ENCODE data around the gene TBC1D16. TPM values are rescaled to one million over a fixed set of nuclear protein-coding genes. Genes with fewer than 3 reads are reported as not detected.

TBC1D16 gene
- total RNA-seq, 1 experiment from 2014 or later = 96.1 TPM

GRCh38 chr17:79944251-79944812, 91.3 kb downstream of the TBC1D16 start (continued):
- TF ChIP-seq ZNF532 (CRISPR knock-in tag; IDR thresholded peaks at IDR 0.05; ENCODE audit: borderline replicate concordance) = no peak

- Mint-ChIP-seq H3K4me3 (no peak overlapping the region), H3K27ac (peak overlapping the region; percentile 89), H3K36me3 (peaks cover 35% of the 10 kb centered on the region), H3K27me3 (ENCODE audit: low read depth) (no peaks in the 10 kb centered on the region), H3K4me1 (peaks cover 20% of the 10 kb centered on the region), H3K9me3 (no peaks in the 10 kb centered on the region)
- TF ChIP-seq KAT7 (CRISPR knock-in tag; IDR thresholded peaks at IDR 0.05; ENCODE audit: borderline replicate concordance) (no peak), ERG (CRISPR knock-in tag; IDR thresholded peaks at IDR 0.05) (no peak), CBFB (CRISPR knock-in tag; IDR thresholded peaks at IDR 0.05; ENCODE audit: low read depth) (no peak), TP53 (CRISPR knock-in tag; IDR thresholded peaks at IDR 0.05) (no peak), USF2 (CRISPR knock-in tag; IDR thresholded peaks at IDR 0.05) (no peak), E2F4 (CRISPR knock-in tag; IDR thresholded peaks at IDR 0.05; ENCODE audit: borderline replicate concordance, low read depth) (no peak), ZNF121 (CRISPR knock-in tag; IDR thresholded peaks at IDR 0.05) (no peak), GRHL2 (CRISPR knock-in tag; IDR thresholded peaks at IDR 0.05; ENCODE audit: insufficient replicate concordance, severe bottlenecking) (no peak), ZNF396 (CRISPR knock-in tag; IDR thresholded peaks at IDR 0.05; ENCODE audit: borderline replicate concordance) (no peak), ATF1 (CRISPR knock-in tag; IDR thresholded peaks at IDR 0.05) (no peak), ZBTB43 (CRISPR knock-in tag; IDR thresholded peaks at IDR 0.05) (no peak), JUN (CRISPR knock-in tag; IDR thresholded peaks at IDR 0.05) (no peak), E2F5 (CRISPR knock-in tag; IDR thresholded peaks at IDR 0.05) (no peak), CREB1 (CRISPR knock-in tag; IDR thresholded peaks at IDR 0.05) (no peak)
- ChIA-PET CTCF (interaction anchor here (1.0 kb wide), 1 partner anchor 108 kb away, joined by 3 read pairs; no protein-coding TSS in a partner anchor), POLR2A (no interaction called here)
- DNase-seq (ENCODE audit: low spot score) (peak; percentile 15), ATAC-seq (no peak)
Observed at GRCh38 chr17:79943347-79944241, 92.1 kb downstream of the TBC1D16 start.
